ENCODE results near the gene GJC1. TPM values are rescaled to one million over a fixed set of nuclear protein-coding genes. Genes with fewer than 3 reads are reported as not detected.

GJC1 gene
- 10 to 100 TPM in 3 of 4 donors, 1 to 10 TPM in 1; 7.4 to 32.3 (median 14.5) TPM for total RNA-seq

- TF ChIP-seq CTCF (IDR thresholded peaks at IDR 0.05): no peak
- DNase-seq (ENCODE audit: low spot score) (no peak), ATAC-seq (ENCODE audit: low FRiP score) (peak; percentile 68)
These were observed at the start of gene GJC1 for GRCh38 chr17:44829523-44830358. GJC1 (minus strand) TSS chr17:44830287; CDS start chr17:44805817, 24,470 bp downstream.

- ATAC-seq (ENCODE audit: low FRiP score) (no peak), DNase-seq (ENCODE audit: low spot score) (no peak)
- TF ChIP-seq CTCF (IDR thresholded peaks at IDR 0.05): no peak
These were observed 49.3 kb upstream of the GJC1 start for GRCh38 chr17:44879376-44879775.

DNA sequence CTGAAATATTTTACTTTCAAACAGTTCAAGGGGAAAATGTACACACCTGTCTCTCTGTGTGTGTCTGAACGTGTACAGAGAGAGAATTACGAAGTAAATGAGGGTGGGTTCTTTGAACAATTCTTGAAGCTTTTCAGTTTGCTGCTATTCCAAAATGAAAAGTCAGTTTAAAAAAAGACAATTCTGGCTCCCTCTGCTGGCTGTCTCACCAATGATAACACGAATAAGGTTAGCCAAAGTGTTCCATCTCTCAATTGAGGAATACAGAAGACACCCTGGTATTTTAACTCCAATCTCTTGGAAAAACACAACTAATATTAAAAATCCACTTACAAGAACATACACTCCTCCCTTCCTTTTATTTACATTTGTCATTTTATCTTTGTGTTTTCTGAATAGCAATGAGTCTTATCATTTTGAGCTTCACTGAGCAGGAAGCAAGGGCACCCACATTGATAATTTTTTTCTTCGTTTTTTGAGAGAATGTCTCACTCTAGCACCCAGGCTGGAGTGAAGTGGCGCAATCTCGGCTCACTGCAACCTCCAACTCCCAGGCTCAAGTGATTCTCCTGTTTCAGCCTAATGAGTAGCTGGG, 48.6 kb upstream of the GJC1 start:
- no peak for TF ChIP-seq CTCF (IDR thresholded peaks at IDR 0.05)
- DNase-seq (ENCODE audit: low spot score) (no peak), ATAC-seq (ENCODE audit: low FRiP score) (no peak)

DNA sequence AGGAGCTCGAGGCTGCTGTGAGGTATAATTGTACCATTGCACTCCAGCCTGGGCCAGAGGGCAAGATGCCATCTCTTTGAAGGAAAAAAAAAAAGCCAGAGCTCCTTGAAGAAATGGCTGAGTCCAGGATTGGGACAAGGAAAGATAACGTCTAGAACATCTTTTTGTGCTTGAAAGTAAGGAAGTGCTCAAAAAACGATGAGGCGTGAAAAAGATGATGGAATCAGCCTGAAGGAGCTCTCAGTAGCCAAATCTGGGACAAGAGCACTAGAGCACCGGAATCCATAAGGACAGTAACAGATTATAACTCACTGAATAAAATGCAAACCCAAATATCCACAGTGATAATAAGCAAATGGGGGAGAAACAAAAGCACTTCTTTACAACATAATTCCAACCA, 47.0 kb upstream of the GJC1 start:
- DNase-seq (ENCODE audit: low spot score): no peak
- ATAC-seq (ENCODE audit: low FRiP score): no peak
- TF ChIP-seq CTCF (IDR thresholded peaks at IDR 0.05): no peak

DNA sequence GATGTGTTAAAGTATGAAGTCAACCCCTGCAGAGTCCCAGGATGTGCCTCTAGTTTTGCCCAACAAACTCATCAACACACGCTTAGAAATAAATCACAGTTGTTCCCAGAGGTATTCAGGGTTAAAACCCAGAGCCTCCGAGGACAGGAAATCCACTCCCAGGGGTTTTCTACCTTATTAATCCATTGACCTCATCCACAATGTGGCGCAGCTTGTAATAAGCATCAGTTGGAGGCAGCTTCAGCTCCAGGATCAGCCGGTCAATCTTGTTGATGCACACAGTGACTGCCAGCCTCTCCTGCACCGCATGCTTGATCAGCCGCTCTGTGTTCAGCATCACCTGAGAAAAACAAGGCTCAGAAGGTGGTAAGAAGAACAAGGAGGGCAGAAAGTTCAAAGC, 45.7 kb upstream of the GJC1 start:
- DNase-seq (ENCODE audit: low spot score): no peak
- TF ChIP-seq CTCF (IDR thresholded peaks at IDR 0.05): no peak
- ATAC-seq (ENCODE audit: low FRiP score): no peak

DNA sequence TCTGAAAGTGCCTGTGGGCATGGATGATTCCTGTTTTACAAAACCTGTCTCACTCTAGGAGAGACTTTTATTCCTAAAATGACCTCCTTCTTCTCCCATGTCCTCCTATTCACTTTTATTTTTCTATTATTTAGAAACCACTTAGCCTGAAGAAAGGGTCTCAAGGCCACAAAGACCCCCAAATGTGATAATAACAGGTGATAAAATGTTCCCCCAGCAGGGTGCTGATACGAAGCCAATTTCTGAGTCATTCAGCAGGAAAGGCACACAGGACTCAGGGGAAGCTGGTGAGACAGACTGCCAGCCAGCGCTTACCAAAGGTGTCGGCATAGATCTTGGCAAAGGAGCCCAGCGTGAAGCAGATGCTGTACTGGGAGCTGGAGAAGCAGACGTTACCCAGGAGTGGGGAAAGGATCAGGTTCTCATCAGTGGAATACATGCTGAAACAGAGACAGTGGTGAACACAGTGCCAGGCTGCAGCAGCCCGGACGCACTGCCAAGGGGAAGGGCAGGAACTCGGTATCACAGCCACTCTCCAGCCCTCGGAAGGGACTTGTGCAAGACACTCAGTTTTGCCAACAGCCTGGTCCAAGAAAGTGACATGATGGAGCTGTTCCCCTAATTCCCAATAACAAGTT, 42.2 kb upstream of the GJC1 start:
- DNase-seq (ENCODE audit: low spot score): no peak
- ATAC-seq (ENCODE audit: low FRiP score): no peak
- no peak for TF ChIP-seq CTCF (IDR thresholded peaks at IDR 0.05)
